Measurements from ENCODE around the gene TLN1. TPM values are rescaled to one million over a fixed set of nuclear protein-coding genes. Genes with fewer than 3 reads are reported as not detected.

TLN1 gene
- total and polyA plus RNA-seq, 11 donors, result 152 to 373 (median 257) TPM

DNA sequence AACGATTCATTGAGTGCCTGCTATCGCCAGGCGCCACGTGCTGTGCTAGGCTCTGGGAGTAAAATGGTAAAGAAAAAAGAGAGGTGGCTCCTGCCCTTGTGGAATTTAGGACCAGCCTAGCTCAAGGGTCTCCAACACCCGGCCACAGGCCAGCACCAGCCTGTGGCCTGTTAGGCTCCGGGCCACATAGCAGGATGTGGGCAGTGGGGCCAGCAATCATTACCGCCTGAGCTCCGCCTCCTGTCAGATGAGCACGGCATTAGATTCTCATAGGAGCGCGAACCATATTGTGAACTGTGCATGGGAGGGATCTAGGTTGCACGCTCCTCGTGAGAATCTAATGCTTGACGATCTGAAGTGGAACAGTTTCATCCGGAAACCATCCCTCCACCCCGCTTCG is 75.6 kb downstream of the TLN1 start:
- Histone ChIP-seq H3K4me1 (peaks cover 0 to 48% (median 24%) of the 10 kb centered on the region in 12 donors), H3K27me3 (no peaks in the 10 kb centered on the region), H3K9me3 (no peaks in the 10 kb centered on the region), H3K27ac (peak overlapping the region in 2 of 12 donors; percentile 96 to 99), H3K4me3 (no peak overlapping the region), H3K36me3 (peaks cover 0 to 17% (median 15%) of the 10 kb centered on the region in 9 donors)
- no peak for ATAC-seq
- WGBS, 4 donors, result 84 to 87% (median 85%) methylated on average over 17 of the region's 17 CpGs
- TF ChIP-seq POLR2A (IDR thresholded peaks at IDR 0.05) (no peak), CTCF (IDR thresholded peaks at IDR 0.05) (no peak)
- DNase-seq, result no peak
- intact Hi-C loops (cut with DNase I), result loop anchor here in 7 of 10 donors (5.0 to 10.0 kb wide), 10 partner anchors 36 to 228 kb away; partner anchors contain the start of genes FAM221B (in 2 of the 7), GBA2 (in 2 of the 7), RGP1 (in 2 of the 7) and SPAG8 (in 2 of the 7)

DNA sequence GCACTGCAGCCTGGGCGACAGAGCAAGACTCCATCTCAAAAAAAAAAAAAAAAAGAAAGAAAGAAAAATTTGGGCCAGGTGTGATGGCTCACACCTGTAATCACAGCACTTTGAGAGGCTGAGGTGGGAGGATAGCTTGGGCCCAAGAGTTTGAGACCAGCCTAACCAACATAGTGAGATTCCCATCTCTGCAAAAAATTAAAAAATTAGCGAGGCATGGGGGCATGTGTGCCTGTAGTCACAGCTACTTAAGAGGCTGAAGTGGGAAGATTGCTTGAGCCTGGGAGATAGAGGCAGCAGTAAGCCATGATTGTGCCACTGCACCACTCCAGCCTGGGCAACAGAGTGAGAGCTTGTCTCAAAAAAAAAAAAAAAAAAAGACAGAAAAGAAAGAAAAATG is 78.4 kb downstream of the TLN1 start:
- H3K27ac ChIP-seq, result no peak overlapping the region

DNA sequence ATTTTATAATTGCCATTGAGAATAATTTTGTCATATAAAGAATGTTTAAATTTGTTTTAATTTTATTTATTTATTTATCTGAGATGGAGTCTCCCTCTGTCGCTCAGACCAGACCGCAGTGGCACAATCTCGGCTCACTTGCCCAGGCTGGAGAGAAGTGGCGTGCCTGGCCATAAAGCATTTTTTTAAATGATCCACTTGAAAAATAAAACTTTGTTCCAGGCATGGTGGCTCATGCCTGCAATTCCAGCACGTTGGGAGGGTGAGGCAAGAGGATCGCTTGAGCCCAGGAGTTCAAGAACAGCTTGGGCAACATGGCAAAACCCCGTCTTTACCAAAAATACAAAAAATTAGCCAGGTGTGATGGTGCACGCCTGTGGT is 79.2 kb downstream of the TLN1 start:
- TF ChIP-seq POLR2A (IDR thresholded peaks at IDR 0.05), result no peak
- no peak for TF ChIP-seq CTCF (IDR thresholded peaks at IDR 0.05)
- WGBS, 4 donors, result 91 to 93% (median 93%) methylated on average over 8 of the region's 8 CpGs
- no peaks in the 10 kb centered on the region for H3K9me3 ChIP-seq
- peaks cover 0 to 50% (median 3%) of the 10 kb centered on the region in 12 donors for H3K4me1 ChIP-seq
- no peaks in the 10 kb centered on the region for H3K36me3 ChIP-seq
- no peaks in the 10 kb centered on the region for H3K27me3 ChIP-seq
- intact Hi-C loops (cut with DNase I), result loop anchor here in 5 of 10 donors (10.0 kb wide), 4 partner anchors 48 to 232 kb away; partner anchors contain the start of genes TESK1 (in 2 of the 5), FAM221B (in 1 of the 5), HINT2 (in 1 of the 5) and SPAG8 (in 1 of the 5)
- H3K4me3 ChIP-seq, result no peak overlapping the region
- H3K27ac ChIP-seq, result peak overlapping the region in 1 of 12 donors; percentile 73
- no peak for ATAC-seq
- no peak for DNase-seq

More for the DNA sequence above, 78.4 kb downstream of the TLN1 start:
- H3K4me3 ChIP-seq, result no peak overlapping the region
- H3K4me1 ChIP-seq, result peaks cover 0 to 42% (median 3%) of the 10 kb centered on the region in 12 donors
- no peaks in the 10 kb centered on the region for H3K9me3 ChIP-seq
- H3K27me3 ChIP-seq, result no peaks in the 10 kb centered on the region
- intact Hi-C loops (cut with DNase I), result loop anchor here in 5 of 10 donors (10.0 kb wide), 4 partner anchors 49 to 231 kb away; partner anchors contain the start of genes TESK1 (in 2 of the 5), FAM221B (in 1 of the 5), HINT2 (in 1 of the 5) and SPAG8 (in 1 of the 5)
- ATAC-seq (no peak), DNase-seq (no peak)
- TF ChIP-seq POLR2A (IDR thresholded peaks at IDR 0.05), result no peak
- TF ChIP-seq CTCF (IDR thresholded peaks at IDR 0.05), result no peak
- no peaks in the 10 kb centered on the region for H3K36me3 ChIP-seq
- whole genome bisulfite sequencing, 4 donors, result 88 to 94% (median 93%) methylated on average over 2 of the region's 2 CpGs

DNA sequence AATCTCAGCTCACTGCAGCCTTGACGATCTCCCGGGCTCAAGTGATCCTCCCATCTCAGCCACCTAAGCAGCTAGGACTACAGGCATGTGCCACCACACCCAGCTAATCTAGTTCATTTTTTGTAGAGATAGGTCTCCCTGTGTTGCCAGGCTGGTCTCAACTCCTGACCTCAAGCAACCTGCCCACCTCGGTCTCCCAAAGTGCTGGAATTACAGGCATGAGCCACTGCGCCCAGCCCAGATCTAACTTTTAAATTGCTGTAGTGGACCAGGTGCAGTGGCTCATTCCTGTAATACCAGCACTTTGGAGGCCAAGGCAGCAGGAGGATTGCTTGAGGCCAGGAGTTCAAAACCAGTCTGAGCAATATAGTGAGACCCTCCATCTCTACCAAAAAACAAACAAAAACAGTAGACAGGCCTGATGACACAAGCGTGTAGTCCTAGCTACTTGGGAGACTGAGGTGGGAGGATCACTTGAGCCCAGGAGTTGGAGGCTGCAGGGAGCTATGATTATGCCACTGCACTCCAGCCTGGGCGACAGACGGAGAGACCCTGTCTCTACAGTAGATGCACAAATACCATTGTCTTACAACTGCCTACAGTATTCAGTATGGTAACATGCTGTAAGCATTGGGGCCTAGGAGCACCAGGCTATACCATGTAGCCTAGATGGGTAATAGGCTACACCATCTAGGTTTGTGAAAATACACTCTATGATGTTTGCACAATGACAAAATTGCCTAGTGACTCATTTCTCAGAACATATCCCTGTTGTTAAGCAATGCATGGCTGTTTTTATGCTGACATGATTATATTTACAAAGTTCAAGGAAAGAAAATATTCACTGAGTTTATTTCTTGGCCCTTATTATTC is 79.8 kb downstream of the TLN1 start:
- intact Hi-C loops (cut with DNase I), result loop anchor here in 5 of 10 donors (10.0 kb wide), 4 partner anchors 47 to 233 kb away; partner anchors contain the start of genes TESK1 (in 2 of the 5), FAM221B (in 1 of the 5), HINT2 (in 1 of the 5) and SPAG8 (in 1 of the 5)
- Histone ChIP-seq H3K4me3 (no peak overlapping the region), H3K27ac (peak overlapping the region in 1 of 12 donors; percentile 73), H3K27me3 (no peaks in the 10 kb centered on the region), H3K4me1 (peaks cover 0 to 50% (median 6%) of the 10 kb centered on the region in 12 donors), H3K9me3 (no peaks in the 10 kb centered on the region), H3K36me3 (no peaks in the 10 kb centered on the region)
- ATAC-seq (no peak), DNase-seq (no peak)
- WGBS, 4 donors, result 77 to 86% (median 84%) methylated on average over 7 of the region's 7 CpGs
- TF ChIP-seq CTCF (IDR thresholded peaks at IDR 0.05), result no peak
- TF ChIP-seq POLR2A (IDR thresholded peaks at IDR 0.05), result no peak

Measured in heart left ventricle (tissue), 16 donors.